WI38 (cell line): ENCODE data around the gene STAT5B.
"Not testable (repeated sequence)": the region's sequence is repeated elsewhere in the genome, so short reads cannot be mapped to it uniquely, and the experiment has no call there.

Experiments
- H3K4me3 ChIP-seq: 2 replicates; pipeline ENCODE4 v1.5.1; 2011; ENCODE audit warnings: low read depth, mild to moderate bottlenecking, control low read depth, low read length
- CTCF ChIP-seq: IDR thresholded peaks from 2 replicates; pipeline ENCODE4 v1.5.1; 2012; ENCODE audit warnings: low read depth, mild to moderate bottlenecking, control low read depth, low read length

Gene STAT5B

GRCh38 chr17:42192189-42193126 is 83.7 kb downstream of the STAT5B start:
- no peak for TF ChIP-seq CTCF
- no peak overlapping the region for H3K4me3 ChIP-seq

- TF ChIP-seq CTCF = no peak
- no peak overlapping the region for H3K4me3 ChIP-seq
Observed at GRCh38 chr17:42191275-42191608, 84.9 kb downstream of the STAT5B start.

- no peak for TF ChIP-seq CTCF
- H3K4me3 ChIP-seq = no peak overlapping the region
Observed at GRCh38 chr17:42190491-42191274, 85.5 kb downstream of the STAT5B start.

- TF ChIP-seq CTCF = no peak
- H3K4me3 ChIP-seq = no peak overlapping the region
Observed at GRCh38 chr17:42189651-42189965, 86.6 kb downstream of the STAT5B start.

GRCh38 chr17:42188749-42189650 is 87.2 kb downstream of the STAT5B start:
- no peak overlapping the region for H3K4me3 ChIP-seq
- no peak for TF ChIP-seq CTCF

- no peak for TF ChIP-seq CTCF
- H3K4me3 ChIP-seq = no peak overlapping the region
Observed at GRCh38 chr17:42187833-42188232, 88.4 kb downstream of the STAT5B start.

GRCh38 chr17:42186191-42186590 is 90.0 kb downstream of the STAT5B start:
- H3K4me3 ChIP-seq = not testable (repeated sequence)
